Measurements from ENCODE around the gene EFHC2.

DNA sequence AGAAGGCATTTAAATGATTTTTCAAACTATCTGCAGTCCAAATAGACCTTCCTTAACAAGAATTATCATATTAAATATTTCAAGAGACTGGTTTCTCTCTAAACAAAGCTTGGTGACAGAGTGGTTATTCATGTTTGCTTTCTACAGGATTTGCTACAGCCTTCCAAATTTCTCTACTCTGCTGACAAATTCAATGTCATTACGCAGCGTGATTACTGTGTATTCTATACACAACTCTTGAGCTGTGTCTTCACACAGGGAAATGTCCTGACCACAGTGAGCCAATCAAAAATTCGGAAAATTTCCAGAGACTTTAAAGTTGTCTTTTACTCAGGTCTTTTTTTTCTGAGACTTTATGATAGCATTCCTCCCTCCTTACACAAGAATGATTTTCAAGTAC, 75.6 kb downstream of the EFHC2 start:
- TF ChIP-seq CTCF (IDR thresholded peaks at IDR 0.05) (no peak), POLR2A (IDR thresholded peaks at IDR 0.05) (no peak)
